Lung (tissue), 12 donors: Measurements from ENCODE around the gene SERPINB6. TPM values are rescaled to one million over a fixed set of nuclear protein-coding genes. Genes with fewer than 3 reads are reported as not detected.
"Not testable (repeated sequence)": the region's sequence is repeated elsewhere in the genome, so short reads cannot be mapped to it uniquely, and the experiment has no call there.

Experiments used
- ATAC-seq: fragments of 200-7000 bp; cut with Tn5 transposase; one replicate; pipeline ENCODE4 v1.9.1; 2020; ENCODE audit warnings: moderate number of reproducible peaks; ENCODE audit not compliant: insufficient read depth, low FRiP score
- DNase-seq, 3 donors: peaks; one replicate each; pipeline ENCODE4 v3.0.0-alpha.2; 2013 to 2017
- H3K27ac ChIP-seq, 2 donors: one replicate each; pipeline ENCODE4 v1.5.1; 2013; ENCODE audit warnings: mild to moderate bottlenecking in 2 of 2, moderate library complexity in 2 of 2, control low read depth in 1 of 2, inconsistent platforms in 1 of 2, low read depth in 1 of 2, low read length in 1 of 2
- H3K27me3 ChIP-seq, 3 donors: one replicate each; pipeline ENCODE4 v1.5.1; 2013; ENCODE audit warnings: low read length in 2 of 3; ENCODE audit not compliant: control insufficient read depth in 3 of 3, insufficient read depth in 3 of 3
- H3K36me3 ChIP-seq, 4 donors: one replicate each; pipeline ENCODE4 v1.5.1; 2013; ENCODE audit warnings: low read length in 4 of 4, mild to moderate bottlenecking in 1 of 4, moderate library complexity in 1 of 4; ENCODE audit not compliant: control insufficient read depth in 4 of 4, insufficient read depth in 4 of 4
- H3K4me1 ChIP-seq, 5 donors: one replicate each; pipeline ENCODE4 v1.5.1; 2013; ENCODE audit warnings: low read length in 5 of 5, mild to moderate bottlenecking in 2 of 5, moderate library complexity in 1 of 5; ENCODE audit not compliant: control insufficient read depth in 5 of 5, insufficient read depth in 5 of 5
- H3K4me3 ChIP-seq: one replicate; pipeline ENCODE4 v1.5.1; 2013; ENCODE audit warnings: mild to moderate bottlenecking, control low read depth, moderate library complexity
- H3K9ac ChIP-seq, 2 donors: one replicate each; pipeline ENCODE4 v1.5.1; 2013; ENCODE audit warnings: low read length in 2 of 2, control low read depth in 1 of 2; ENCODE audit not compliant: insufficient read depth in 1 of 2
- H3K9me3 ChIP-seq, 4 donors: one replicate each; pipeline ENCODE4 v1.5.1; 2013; ENCODE audit warnings: low read length in 3 of 4, mild to moderate bottlenecking in 1 of 4, moderate library complexity in 1 of 4; ENCODE audit not compliant: control insufficient read depth in 4 of 4, insufficient read depth in 3 of 4
- WGBS, 2 donors: extraction: QIAGEN DNeasy Blood & Tissue Kit; methylation state at CpG; one replicate each; pipeline ENCODE4 v1.1.7; 2013; 5-methylcytosine and 5-hydroxymethylcytosine counted together
- polyA plus RNA-seq, 2 donors: library from polyadenylated mRNA; stranded (reverse); fragments of 200-250 nt; gene quantifications; one replicate each; pipeline ENCODE4 v1.2.1, GENCODE V29; 2013
- total RNA-seq, 2 donors: library from RNA; depleted of rRNA in 1 of 2; stranded (reverse); fragments of >200 nt in 1 of 2; gene quantifications; one replicate each; pipeline ENCODE4 v1.2.1, GENCODE V29; 2014 to 2021
- TF ChIP-seq, protein P1 (sequence below): IDR thresholded peaks from 2 replicates; pipeline ENCODE4 v1.5.1; 2012; ENCODE audit warnings: mild to moderate bottlenecking; ENCODE audit errors: control extremely low read depth, extremely low read depth
- donor health status: control.
- donor health status: control.
- donor health status: Bipolar disorder and iron deficiency.
- donor health status: healthy.
- donor health status: DM: yes; HTN: yes; CAD: no.

SERPINB6 gene
- total and polyA plus RNA-seq, 4 donors: 113 to 155 (median 127) TPM

DNA sequence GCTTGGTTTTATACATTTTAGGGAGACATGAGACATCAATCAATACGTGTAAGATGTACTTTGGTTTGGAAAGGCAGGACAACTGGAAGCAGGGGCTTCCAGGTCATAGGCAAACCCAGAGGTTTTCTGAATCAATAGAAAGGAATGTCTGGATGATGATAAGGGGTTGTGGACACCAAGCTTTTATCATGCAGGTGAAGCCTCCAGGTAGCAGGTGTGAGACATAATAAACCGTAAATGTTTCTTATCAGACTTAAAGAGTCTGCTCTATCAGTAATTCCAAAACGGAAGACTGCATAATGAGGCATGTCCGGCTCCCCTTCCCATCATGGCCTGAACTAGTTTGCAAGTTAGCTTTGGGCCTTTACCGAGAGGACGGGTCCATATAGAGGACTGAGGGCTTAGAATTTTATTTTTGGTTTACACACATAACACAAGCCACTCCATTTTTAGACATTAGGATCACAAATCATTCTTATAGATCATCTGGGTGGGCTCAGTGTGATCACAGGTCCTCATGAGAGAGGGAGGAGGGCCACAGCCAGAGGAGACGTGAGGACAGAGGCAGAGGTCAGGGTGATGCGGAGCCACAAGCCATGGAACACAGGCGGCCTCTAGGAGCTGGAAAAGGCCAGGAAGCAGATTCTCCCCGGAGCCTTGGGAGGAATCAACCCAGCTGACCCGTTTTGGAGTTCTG, 57.6 kb downstream of the SERPINB6 start:
- ATAC-seq (no peak), DNase-seq (no peak)
- H3K4me3 ChIP-seq: no peak overlapping the region
- H3K27me3 ChIP-seq: no peaks in the 10 kb centered on the region
- TF ChIP-seq, protein P1, sequence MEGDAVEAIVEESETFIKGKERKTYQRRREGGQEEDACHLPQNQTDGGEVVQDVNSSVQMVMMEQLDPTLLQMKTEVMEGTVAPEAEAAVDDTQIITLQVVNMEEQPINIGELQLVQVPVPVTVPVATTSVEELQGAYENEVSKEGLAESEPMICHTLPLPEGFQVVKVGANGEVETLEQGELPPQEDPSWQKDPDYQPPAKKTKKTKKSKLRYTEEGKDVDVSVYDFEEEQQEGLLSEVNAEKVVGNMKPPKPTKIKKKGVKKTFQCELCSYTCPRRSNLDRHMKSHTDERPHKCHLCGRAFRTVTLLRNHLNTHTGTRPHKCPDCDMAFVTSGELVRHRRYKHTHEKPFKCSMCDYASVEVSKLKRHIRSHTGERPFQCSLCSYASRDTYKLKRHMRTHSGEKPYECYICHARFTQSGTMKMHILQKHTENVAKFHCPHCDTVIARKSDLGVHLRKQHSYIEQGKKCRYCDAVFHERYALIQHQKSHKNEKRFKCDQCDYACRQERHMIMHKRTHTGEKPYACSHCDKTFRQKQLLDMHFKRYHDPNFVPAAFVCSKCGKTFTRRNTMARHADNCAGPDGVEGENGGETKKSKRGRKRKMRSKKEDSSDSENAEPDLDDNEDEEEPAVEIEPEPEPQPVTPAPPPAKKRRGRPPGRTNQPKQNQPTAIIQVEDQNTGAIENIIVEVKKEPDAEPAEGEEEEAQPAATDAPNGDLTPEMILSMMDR: no peak
- no peak overlapping the region for H3K27ac ChIP-seq
- no peaks in the 10 kb centered on the region for H3K9me3 ChIP-seq
- H3K36me3 ChIP-seq: no peaks in the 10 kb centered on the region
- H3K9ac ChIP-seq: no peak overlapping the region
- H3K4me1 ChIP-seq: peaks cover 0 to 6% (median 0%) of the 10 kb centered on the region in 5 donors
- 93 to 96% methylated on average over 11 of the region's 11 CpGs for WGBS, 2 donors

- WGBS, 2 donors: 34 to 66% methylated on average over 4 of the region's 4 CpGs
- ATAC-seq (no peak), DNase-seq (no peak)
- Histone ChIP-seq H3K9me3 (no peaks in the 10 kb centered on the region), H3K4me3 (no peak overlapping the region), H3K27me3 (no peaks in the 10 kb centered on the region), H3K27ac (no peak overlapping the region), H3K36me3 (no peaks in the 10 kb centered on the region), H3K9ac (no peak overlapping the region), H3K4me1 (no peaks in the 10 kb centered on the region)
- TF ChIP-seq, protein P1: no peak
These were observed 60.2 kb downstream of the SERPINB6 start for GRCh38 chr6:2911171-2911570.

DNA sequence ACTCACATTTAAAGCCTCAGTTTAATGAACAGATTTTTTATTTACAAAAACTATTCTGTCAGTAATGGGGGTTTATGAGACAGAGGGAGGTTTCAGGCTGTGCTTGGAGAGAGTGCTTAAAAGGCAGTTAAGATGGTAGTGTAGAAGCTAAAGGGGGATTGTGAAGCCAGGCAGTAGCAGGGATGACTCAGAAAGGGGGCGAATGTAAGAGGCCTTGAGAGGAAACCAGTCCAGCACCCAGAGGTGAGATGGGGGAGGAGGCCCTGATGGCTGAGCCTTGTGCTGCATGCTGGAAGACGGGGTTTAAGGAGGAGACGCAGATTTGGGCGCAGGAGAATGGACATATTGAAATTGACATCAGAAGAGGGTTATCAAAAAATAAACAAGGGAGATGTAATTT, 61.6 kb downstream of the SERPINB6 start:
- no peak for ATAC-seq
- H3K27ac ChIP-seq: no peak overlapping the region
- H3K4me3 ChIP-seq: no peak overlapping the region
- no peaks in the 10 kb centered on the region for H3K27me3 ChIP-seq
- no peaks in the 10 kb centered on the region for H3K36me3 ChIP-seq
- TF ChIP-seq, protein P1: no peak
- WGBS, 2 donors: 86 to 88% methylated on average over 4 of the region's 4 CpGs
- no peak for DNase-seq
- no peaks in the 10 kb centered on the region for H3K4me1 ChIP-seq
- no peak overlapping the region for H3K9ac ChIP-seq
- no peaks in the 10 kb centered on the region for H3K9me3 ChIP-seq

GRCh38 chr6:2909051-2909606, 62.2 kb downstream of the SERPINB6 start:
- 60 to 64% methylated on average over 16 of the region's 16 CpGs for WGBS, 2 donors
- ATAC-seq: not testable (repeated sequence)

GRCh38 chr6:2908516-2908915, 62.9 kb downstream of the SERPINB6 start:
- H3K9me3 ChIP-seq, H3K27me3 ChIP-seq, H3K9ac ChIP-seq, H3K4me3 ChIP-seq, DNase-seq, H3K4me1 ChIP-seq, ATAC-seq, H3K27ac ChIP-seq, H3K36me3 ChIP-seq: not testable (repeated sequence)
- WGBS, 2 donors: 72% methylated on average over 3 of the region's 3 CpGs

More at GRCh38 chr6:2909051-2909606, 62.2 kb downstream of the SERPINB6 start:
- not testable (repeated sequence) for H3K4me3 ChIP-seq, H3K9me3 ChIP-seq, H3K27me3 ChIP-seq, DNase-seq, H3K36me3 ChIP-seq, H3K9ac ChIP-seq, H3K27ac ChIP-seq, H3K4me1 ChIP-seq
